ENCODE results near the gene PAIP2. TPM values are rescaled to one million over a fixed set of nuclear protein-coding genes. Genes with fewer than 3 reads are reported as not detected.

Gene PAIP2
- total and polyA plus RNA-seq, 8 donors: 66.8 to 171 (median 137) TPM

DNA sequence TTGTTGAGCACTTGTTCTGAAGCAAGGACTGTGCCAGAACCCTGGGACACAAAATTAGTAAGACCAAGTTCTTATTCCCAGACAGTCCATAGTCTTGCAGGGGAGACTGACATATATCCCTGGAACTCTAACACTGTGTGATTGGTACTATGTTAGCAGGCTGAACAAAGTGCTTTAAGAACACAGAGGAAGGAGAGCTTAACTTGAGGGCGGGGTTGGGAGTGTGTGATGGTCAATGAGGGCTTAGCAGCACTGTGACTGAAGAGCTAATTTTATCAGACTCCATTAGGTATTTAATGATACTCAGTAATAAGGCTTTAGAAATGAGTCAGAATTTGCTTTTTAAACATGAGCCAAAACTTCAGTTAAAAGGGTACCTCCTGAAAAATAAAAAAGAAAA, 77.1 kb downstream of the PAIP2 start:
- no peaks in the 10 kb centered on the region for H3K9me3 ChIP-seq
- no peaks in the 10 kb centered on the region for H3K36me3 ChIP-seq
- no peak for DNase-seq
- H3K27ac ChIP-seq: no peak overlapping the region
- peak; percentile 8 for ATAC-seq
- H3K27me3 ChIP-seq: no peaks in the 10 kb centered on the region
- no peak overlapping the region for H3K4me3 ChIP-seq
- intact Hi-C loops (cut with DNase I): no loop called here
- H3K4me1 ChIP-seq: peaks cover 7 to 8% of the 10 kb centered on the region in 2 donors
- TF ChIP-seq, protein P1, sequence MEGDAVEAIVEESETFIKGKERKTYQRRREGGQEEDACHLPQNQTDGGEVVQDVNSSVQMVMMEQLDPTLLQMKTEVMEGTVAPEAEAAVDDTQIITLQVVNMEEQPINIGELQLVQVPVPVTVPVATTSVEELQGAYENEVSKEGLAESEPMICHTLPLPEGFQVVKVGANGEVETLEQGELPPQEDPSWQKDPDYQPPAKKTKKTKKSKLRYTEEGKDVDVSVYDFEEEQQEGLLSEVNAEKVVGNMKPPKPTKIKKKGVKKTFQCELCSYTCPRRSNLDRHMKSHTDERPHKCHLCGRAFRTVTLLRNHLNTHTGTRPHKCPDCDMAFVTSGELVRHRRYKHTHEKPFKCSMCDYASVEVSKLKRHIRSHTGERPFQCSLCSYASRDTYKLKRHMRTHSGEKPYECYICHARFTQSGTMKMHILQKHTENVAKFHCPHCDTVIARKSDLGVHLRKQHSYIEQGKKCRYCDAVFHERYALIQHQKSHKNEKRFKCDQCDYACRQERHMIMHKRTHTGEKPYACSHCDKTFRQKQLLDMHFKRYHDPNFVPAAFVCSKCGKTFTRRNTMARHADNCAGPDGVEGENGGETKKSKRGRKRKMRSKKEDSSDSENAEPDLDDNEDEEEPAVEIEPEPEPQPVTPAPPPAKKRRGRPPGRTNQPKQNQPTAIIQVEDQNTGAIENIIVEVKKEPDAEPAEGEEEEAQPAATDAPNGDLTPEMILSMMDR (IDR thresholded peaks at IDR 0.05): no peak

Other genes with a start within 250 kb of the PAIP2 start
- gene SIL1, start 143.5 kb upstream of the PAIP2 start, total RNA-seq: 10 to 100 TPM; 67.9 to 71.7 TPM
- gene SIL1, start 143.5 kb upstream of the PAIP2 start, polyA plus RNA-seq (ENCODE audit: insufficient read length in 6 of 6): 10 to 100 TPM; 28.8 to 41.2 (median 34.4) TPM
- gene MATR3, start 48.1 kb upstream of the PAIP2 start, total RNA-seq: 100 to 1,000 TPM; 171 to 177 TPM
- gene MATR3, start 48.1 kb upstream of the PAIP2 start, polyA plus RNA-seq (ENCODE audit: insufficient read length in 6 of 6): 100 to 1,000 TPM; 516 to 638 (median 567) TPM
- gene SLC23A1, start 41.4 kb downstream of the PAIP2 start, total RNA-seq: under 1 TPM in 1 of 2 donors, not detected in 1; 0.84 TPM
- gene SLC23A1, start 41.4 kb downstream of the PAIP2 start, polyA plus RNA-seq (ENCODE audit: insufficient read length in 6 of 6): 1 to 10 TPM in 5 of 6 donors, under 1 TPM in 1; 0.70 to 2.2 (median 1.6) TPM
- gene MZB1, start 48.1 kb downstream of the PAIP2 start, total RNA-seq: 10 to 100 TPM in 1 of 2 donors, 1 to 10 TPM in 1; 8.8 to 10.6 TPM
- under 1 TPM; 0.41 to 0.85 (median 0.60) TPM for gene MZB1, start 48.1 kb downstream of the PAIP2 start, polyA plus RNA-seq (ENCODE audit: insufficient read length in 6 of 6)
- gene PROB1, start 53.2 kb downstream of the PAIP2 start, total RNA-seq: 1 to 10 TPM; 1.7 to 1.8 TPM
- 1 to 10 TPM in 4 of 6 donors, under 1 TPM in 2; 0.73 to 1.4 (median 1.1) TPM for gene PROB1, start 53.2 kb downstream of the PAIP2 start, polyA plus RNA-seq (ENCODE audit: insufficient read length in 6 of 6)
- gene SPATA24, start 62.2 kb downstream of the PAIP2 start, total RNA-seq: 1 to 10 TPM; 3.6 to 4.3 TPM
- 10 to 100 TPM in 1 of 6 donors, 1 to 10 TPM in 5; 7.5 to 10.3 (median 8.9) TPM for gene SPATA24, start 62.2 kb downstream of the PAIP2 start, polyA plus RNA-seq (ENCODE audit: insufficient read length in 6 of 6)
- 10 to 100 TPM; 10.0 to 13.2 TPM for gene DNAJC18, start 97.7 kb downstream of the PAIP2 start, total RNA-seq
- gene DNAJC18, start 97.7 kb downstream of the PAIP2 start, polyA plus RNA-seq (ENCODE audit: insufficient read length in 6 of 6): 10 to 100 TPM; 27.2 to 40.2 (median 30.1) TPM
- gene ECSCR, start 120.9 kb downstream of the PAIP2 start, total RNA-seq: 10 to 100 TPM; 25.4 to 48.9 TPM
- 10 to 100 TPM; 62.5 to 72.6 (median 65.2) TPM for gene ECSCR, start 120.9 kb downstream of the PAIP2 start, polyA plus RNA-seq (ENCODE audit: insufficient read length in 6 of 6)
- gene SMIM33, start 129.2 kb downstream of the PAIP2 start, total RNA-seq: not detected
- gene SMIM33, start 129.2 kb downstream of the PAIP2 start, polyA plus RNA-seq (ENCODE audit: insufficient read length in 6 of 6): under 1 TPM in 4 of 6 donors, not detected in 2; 0.06 to 0.11 (median 0.07) TPM
- gene STING1, start 140.9 kb downstream of the PAIP2 start, total RNA-seq: 100 to 1,000 TPM in 1 of 2 donors, 10 to 100 TPM in 1; 100.0 to 105 TPM
- 10 to 100 TPM; 64.3 to 75.7 (median 69.0) TPM for gene STING1, start 140.9 kb downstream of the PAIP2 start, polyA plus RNA-seq (ENCODE audit: insufficient read length in 6 of 6)
- 100 to 1,000 TPM; 122 to 125 TPM for gene UBE2D2, start 219.5 kb downstream of the PAIP2 start, total RNA-seq
- gene UBE2D2, start 219.5 kb downstream of the PAIP2 start, polyA plus RNA-seq (ENCODE audit: insufficient read length in 6 of 6): 100 to 1,000 TPM; 141 to 160 (median 148) TPM